Nephron (organoid): ENCODE data around the gene ZNF672.

ENCODE experiments used
- H3K27ac Mint-ChIP-seq, 3 experiments: 2 replicates each; pipeline ENCODE4 v1.8.0; 2020; ENCODE audit warnings: mixed read lengths in 3 of 3, mild to moderate bottlenecking in 2 of 3, moderate library complexity in 1 of 3
- H3K27me3 Mint-ChIP-seq: 2 replicates; pipeline ENCODE4 v1.8.0; 2021; ENCODE audit warnings: low read depth, mild to moderate bottlenecking, moderate library complexity, mixed read lengths
- H3K36me3 Mint-ChIP-seq: 2 replicates; pipeline ENCODE4 v1.8.0; 2020; ENCODE audit warnings: low read depth, mixed read lengths
- H3K4me1 Mint-ChIP-seq: 2 replicates; pipeline ENCODE4 v1.8.0; 2020; ENCODE audit warnings: mixed read lengths
- H3K4me3 Mint-ChIP-seq, 3 experiments: 2 replicates each; pipeline ENCODE4 v1.8.0; 2020; ENCODE audit warnings: mild to moderate bottlenecking in 3 of 3, mixed read lengths in 3 of 3, moderate library complexity in 2 of 3
- H3K9me3 Mint-ChIP-seq: 2 replicates; pipeline ENCODE4 v1.8.0; 2020; ENCODE audit warnings: mixed read lengths
- TF ChIP-seq, protein P1 (sequence below), 3 experiments: fragments of 200-600 bp; sonication (generic); IDR thresholded peaks; one replicate each; pipeline ENCODE4 v1.5.0; 2021; ENCODE audit warnings: antibody characterized with exemption in 3 of 3; ENCODE audit not compliant: unreplicated experiment in 3 of 3

Gene ZNF672

GRCh38 chr1:248847956-248848561 is 10.0 kb downstream of the ZNF672 start:
- Mint-ChIP-seq H3K4me1 (no peaks in the 10 kb centered on the region), H3K4me3 (no peak overlapping the region), H3K9me3 (no peaks in the 10 kb centered on the region), H3K36me3 (peaks cover 27% of the 10 kb centered on the region), H3K27me3 (no peaks in the 10 kb centered on the region), H3K27ac (no peak overlapping the region)
- TF ChIP-seq, protein P1, sequence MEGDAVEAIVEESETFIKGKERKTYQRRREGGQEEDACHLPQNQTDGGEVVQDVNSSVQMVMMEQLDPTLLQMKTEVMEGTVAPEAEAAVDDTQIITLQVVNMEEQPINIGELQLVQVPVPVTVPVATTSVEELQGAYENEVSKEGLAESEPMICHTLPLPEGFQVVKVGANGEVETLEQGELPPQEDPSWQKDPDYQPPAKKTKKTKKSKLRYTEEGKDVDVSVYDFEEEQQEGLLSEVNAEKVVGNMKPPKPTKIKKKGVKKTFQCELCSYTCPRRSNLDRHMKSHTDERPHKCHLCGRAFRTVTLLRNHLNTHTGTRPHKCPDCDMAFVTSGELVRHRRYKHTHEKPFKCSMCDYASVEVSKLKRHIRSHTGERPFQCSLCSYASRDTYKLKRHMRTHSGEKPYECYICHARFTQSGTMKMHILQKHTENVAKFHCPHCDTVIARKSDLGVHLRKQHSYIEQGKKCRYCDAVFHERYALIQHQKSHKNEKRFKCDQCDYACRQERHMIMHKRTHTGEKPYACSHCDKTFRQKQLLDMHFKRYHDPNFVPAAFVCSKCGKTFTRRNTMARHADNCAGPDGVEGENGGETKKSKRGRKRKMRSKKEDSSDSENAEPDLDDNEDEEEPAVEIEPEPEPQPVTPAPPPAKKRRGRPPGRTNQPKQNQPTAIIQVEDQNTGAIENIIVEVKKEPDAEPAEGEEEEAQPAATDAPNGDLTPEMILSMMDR (IDR thresholded peaks at IDR 0.05; ENCODE audit: unreplicated experiment in 3 of 3) = no peak

DNA sequence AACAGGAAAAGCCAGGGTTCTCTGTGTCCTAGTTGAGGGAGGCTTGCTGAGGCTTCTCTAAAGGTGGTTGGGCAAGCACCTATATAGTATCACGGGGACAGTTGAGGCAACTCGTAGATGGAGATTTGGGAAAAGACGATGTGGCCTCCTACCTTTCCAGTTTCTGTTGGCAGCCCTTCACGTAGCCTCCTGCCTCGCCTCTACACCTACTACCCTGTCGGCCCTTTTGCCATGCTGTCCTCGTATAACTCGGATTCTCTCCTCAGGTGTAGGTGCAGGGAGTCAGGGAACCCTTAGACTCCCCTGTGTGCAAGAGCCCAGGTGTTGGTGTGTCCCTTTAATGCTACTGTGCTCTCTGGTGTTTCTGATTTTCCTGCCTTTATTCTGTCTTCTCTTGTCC is 10.6 kb downstream of the ZNF672 start:
- H3K9me3 Mint-ChIP-seq = no peaks in the 10 kb centered on the region
- TF ChIP-seq, protein P1 (IDR thresholded peaks at IDR 0.05; ENCODE audit: unreplicated experiment in 3 of 3) = no peak
- no peak overlapping the region for H3K27ac Mint-ChIP-seq
- no peak overlapping the region for H3K4me3 Mint-ChIP-seq
- H3K27me3 Mint-ChIP-seq = no peaks in the 10 kb centered on the region
- H3K4me1 Mint-ChIP-seq = no peaks in the 10 kb centered on the region
- H3K36me3 Mint-ChIP-seq = peaks cover 27% of the 10 kb centered on the region

DNA sequence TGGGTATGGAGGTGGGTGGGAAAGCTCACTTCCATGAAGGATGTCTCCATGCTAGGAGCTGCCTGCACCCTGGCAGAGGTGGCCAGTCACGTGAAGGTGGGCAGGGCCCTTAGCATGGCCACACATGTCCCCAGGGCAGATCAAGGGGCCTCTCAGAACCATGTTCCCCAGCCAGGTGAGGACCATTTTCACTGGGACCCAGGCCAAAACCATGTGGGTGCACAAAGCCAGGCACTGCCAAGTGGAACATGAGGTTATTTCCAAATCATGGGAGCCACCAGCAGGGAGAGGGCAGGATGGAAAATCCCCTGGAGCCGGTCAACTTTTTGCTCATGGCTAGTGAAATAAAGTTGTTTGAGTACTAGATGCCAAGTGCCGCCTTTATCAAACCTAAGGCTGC is 11.1 kb downstream of the ZNF672 start:
- Mint-ChIP-seq H3K4me1 (no peaks in the 10 kb centered on the region), H3K27me3 (no peaks in the 10 kb centered on the region), H3K4me3 (no peak overlapping the region), H3K36me3 (peaks cover 30% of the 10 kb centered on the region), H3K9me3 (no peaks in the 10 kb centered on the region), H3K27ac (no peak overlapping the region)
- TF ChIP-seq, protein P1 (IDR thresholded peaks at IDR 0.05; ENCODE audit: unreplicated experiment in 3 of 3) = no peak

DNA sequence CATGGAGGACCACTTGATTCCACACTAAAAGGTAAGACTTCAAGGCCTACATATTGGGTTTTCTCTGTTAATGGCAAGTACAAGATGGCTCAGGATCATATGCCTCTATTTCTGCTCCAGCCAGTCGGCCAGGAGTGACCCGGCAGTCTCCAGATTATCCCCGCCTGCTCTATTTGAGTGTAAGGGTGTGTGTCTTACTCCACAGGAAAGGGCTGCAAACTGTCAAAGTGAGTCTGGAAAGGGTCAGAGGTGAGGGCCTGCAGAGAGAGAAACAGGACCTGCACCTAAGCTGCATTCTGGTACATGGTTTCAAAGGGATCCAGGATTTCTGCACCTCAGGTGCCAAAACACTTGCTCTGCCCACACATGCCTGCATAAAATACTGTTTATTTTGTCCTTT is 11.6 kb downstream of the ZNF672 start:
- Mint-ChIP-seq H3K9me3 (no peaks in the 10 kb centered on the region), H3K4me3 (no peak overlapping the region), H3K27me3 (no peaks in the 10 kb centered on the region), H3K4me1 (no peaks in the 10 kb centered on the region), H3K27ac (no peak overlapping the region), H3K36me3 (peaks cover 35% of the 10 kb centered on the region)
- TF ChIP-seq, protein P1 (IDR thresholded peaks at IDR 0.05; ENCODE audit: unreplicated experiment in 3 of 3) = no peak

DNA sequence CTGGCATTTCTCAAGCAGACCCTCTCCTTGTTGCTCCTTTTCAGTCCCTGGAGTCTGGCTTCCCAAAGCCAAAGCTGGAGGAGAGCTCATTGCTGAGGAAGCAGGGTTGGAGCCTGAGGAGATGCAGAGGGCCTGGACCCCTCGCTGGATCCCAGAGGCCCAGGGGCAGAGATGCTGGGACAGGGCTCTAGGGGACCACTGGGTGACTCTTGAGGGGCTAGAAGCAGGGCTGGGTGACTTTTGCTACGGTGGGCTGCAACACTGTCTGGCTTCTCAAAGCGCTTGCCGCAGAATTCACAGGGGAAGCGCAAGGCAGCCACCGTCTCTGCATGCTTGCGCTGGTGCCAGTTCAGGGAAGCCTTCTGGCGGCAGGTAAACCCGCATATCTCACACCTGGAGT is 12.1 kb downstream of the ZNF672 start:
- Mint-ChIP-seq H3K36me3 (peaks cover 40% of the 10 kb centered on the region), H3K9me3 (no peaks in the 10 kb centered on the region), H3K27me3 (no peaks in the 10 kb centered on the region), H3K4me1 (no peaks in the 10 kb centered on the region), H3K27ac (no peak overlapping the region), H3K4me3 (no peak overlapping the region)
- TF ChIP-seq, protein P1 (IDR thresholded peaks at IDR 0.05; ENCODE audit: unreplicated experiment in 3 of 3) = no peak

- Mint-ChIP-seq H3K27me3 (no peaks in the 10 kb centered on the region), H3K9me3 (no peaks in the 10 kb centered on the region), H3K4me3 (no peak overlapping the region), H3K4me1 (no peaks in the 10 kb centered on the region), H3K36me3 (peaks cover 36% of the 10 kb centered on the region), H3K27ac (no peak overlapping the region)
- TF ChIP-seq, protein P1 (IDR thresholded peaks at IDR 0.05; ENCODE audit: unreplicated experiment in 3 of 3) = no peak
Measured at GRCh38 chr1:248850536-248851251, 12.7 kb downstream of the ZNF672 start.
